ENCODE measurements around the gene PIK3C3. TPM values are rescaled to one million over a fixed set of nuclear protein-coding genes. Genes with fewer than 3 reads are reported as not detected.
A peak's percentile ranks its signal among the peaks of the same experiment; 100 is the strongest.

The PIK3C3 gene
- total and polyA plus RNA-seq, 8 donors = 19.7 to 99.5 (median 36.3) TPM

DNA sequence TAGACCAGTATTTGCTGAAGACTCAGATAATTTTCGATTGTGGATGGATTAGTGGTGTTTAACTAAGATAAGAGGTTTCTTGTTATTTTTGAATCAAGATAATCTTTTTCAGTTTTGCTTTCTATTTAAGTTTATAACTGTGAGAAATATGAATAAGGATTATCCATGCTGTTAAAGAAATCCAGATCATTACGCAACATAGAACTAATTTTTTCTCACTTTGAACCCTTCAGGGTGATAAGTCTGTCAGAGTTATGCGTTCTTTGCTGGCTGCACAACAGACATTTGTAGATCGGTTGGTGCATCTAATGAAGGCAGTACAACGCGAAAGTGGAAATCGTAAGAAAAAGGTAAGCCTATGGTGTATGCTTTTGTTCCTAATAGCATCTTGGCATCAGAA is 74.1 kb downstream of the PIK3C3 start:
- H3K4me3 ChIP-seq = no peak overlapping the region
- no peak for TF ChIP-seq CTCF (IDR thresholded peaks at IDR 0.05)
- no peak for TF ChIP-seq POLR2A (IDR thresholded peaks at IDR 0.05)
- no peak for TF ChIP-seq EP300 (IDR thresholded peaks at IDR 0.05)
- no peak for TF ChIP-seq POLR2AphosphoS5 (IDR thresholded peaks at IDR 0.05)
- no peaks in the 10 kb centered on the region for H3K27me3 ChIP-seq
- 73 to 82% (median 76%) methylated on average over 7 of the region's 7 CpGs for WGBS, 5 donors
- H3K36me3 ChIP-seq = peaks cover 9 to 72% (median 67%) of the 10 kb centered on the region in 4 donors
- H3K27ac ChIP-seq = no peak overlapping the region
- peaks cover 0 to 12% (median 0%) of the 10 kb centered on the region in 4 donors for H3K4me1 ChIP-seq
- H3K9me3 ChIP-seq = no peaks in the 10 kb centered on the region
- intact Hi-C loops (cut with DNase I; ENCODE audit: low total_unique reads) = no loop called here
- no peak for DNase-seq

DNA sequence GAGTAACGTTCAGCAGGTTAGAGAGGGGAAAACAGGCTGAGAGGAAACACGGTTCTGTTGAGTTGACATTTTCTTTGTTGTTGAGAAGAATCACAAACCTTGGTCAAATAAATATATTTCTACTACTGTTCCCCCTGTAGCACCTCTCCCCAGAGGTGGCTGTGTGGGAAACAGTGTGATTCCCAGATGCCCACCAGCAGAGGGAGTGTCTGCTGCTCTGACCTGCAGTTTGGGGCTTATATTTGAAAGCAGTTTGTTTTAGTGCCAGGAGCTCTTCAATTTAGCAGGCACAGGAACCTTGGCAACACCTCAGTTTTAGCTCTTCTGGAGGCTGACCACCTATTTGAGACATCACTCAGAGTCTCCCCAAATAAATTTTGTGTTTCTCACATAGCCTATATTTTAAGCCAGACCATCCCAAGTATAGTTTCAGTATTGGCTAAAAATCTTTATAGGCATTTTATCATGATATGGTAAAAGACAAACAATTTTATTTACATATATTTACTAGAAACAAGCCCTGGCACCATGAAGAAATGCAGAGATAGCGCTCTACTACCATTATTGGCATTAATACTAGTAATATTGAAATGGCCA is 75.7 kb downstream of the PIK3C3 start:
- Histone ChIP-seq H3K4me3 (no peak overlapping the region), H3K9me3 (no peaks in the 10 kb centered on the region), H3K27ac (no peak overlapping the region), H3K36me3 (peaks cover 22 to 77% (median 73%) of the 10 kb centered on the region in 4 donors), H3K27me3 (no peaks in the 10 kb centered on the region), H3K4me1 (peaks cover 0 to 12% (median 0%) of the 10 kb centered on the region in 4 donors)
- 52 to 81% (median 73%) methylated on average over 3 of the region's 3 CpGs for WGBS, 5 donors
- intact Hi-C loops (cut with DNase I; ENCODE audit: low total_unique reads) = no loop called here
- TF ChIP-seq CTCF (IDR thresholded peaks at IDR 0.05) (peak in 5 of 7 experiments; percentile 12 to 37 (median 24)), POLR2A (IDR thresholded peaks at IDR 0.05) (no peak), EP300 (IDR thresholded peaks at IDR 0.05) (no peak), POLR2AphosphoS5 (IDR thresholded peaks at IDR 0.05) (no peak)
- DNase-seq = peak in 1 of 2 donors; percentile 36

DNA sequence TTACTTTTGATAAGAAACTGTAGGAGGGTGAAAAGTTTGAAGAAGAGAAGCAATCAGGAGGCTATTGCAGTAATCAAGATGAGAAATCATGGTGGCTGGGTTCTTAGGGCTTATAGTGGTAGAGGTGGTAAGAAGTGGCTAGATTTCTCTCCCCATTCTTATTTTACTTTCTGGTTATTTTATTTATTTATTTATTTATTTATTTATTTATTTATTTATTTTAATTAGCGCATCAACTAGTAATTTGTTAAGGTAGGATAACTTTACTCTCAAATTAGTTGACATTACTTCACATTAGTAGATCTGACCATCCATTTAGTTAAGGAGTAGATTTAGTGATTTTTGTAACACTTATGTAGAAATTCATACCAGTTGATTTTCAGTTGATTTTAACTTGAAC is 77.4 kb downstream of the PIK3C3 start:
- 93 to 100% (median 97%) methylated on average over 1 of the region's 1 CpG for WGBS, 5 donors
- no peaks in the 10 kb centered on the region for H3K9me3 ChIP-seq
- peaks cover 22 to 80% (median 72%) of the 10 kb centered on the region in 4 donors for H3K36me3 ChIP-seq
- H3K27me3 ChIP-seq = no peaks in the 10 kb centered on the region
- peaks cover 0 to 12% (median 0%) of the 10 kb centered on the region in 4 donors for H3K4me1 ChIP-seq
- no peak for DNase-seq
- intact Hi-C loops (cut with DNase I; ENCODE audit: low total_unique reads) = no loop called here
- no peak overlapping the region for H3K27ac ChIP-seq
- no peak for TF ChIP-seq EP300 (IDR thresholded peaks at IDR 0.05)
- no peak for TF ChIP-seq CTCF (IDR thresholded peaks at IDR 0.05)
- TF ChIP-seq POLR2AphosphoS5 (IDR thresholded peaks at IDR 0.05) = no peak
- TF ChIP-seq POLR2A (IDR thresholded peaks at IDR 0.05) = no peak
- no peak overlapping the region for H3K4me3 ChIP-seq

- WGBS, 5 donors = 65 to 86% (median 78%) methylated on average over 1 of the region's 1 CpG
- H3K36me3 ChIP-seq = peaks cover 27 to 84% (median 76%) of the 10 kb centered on the region in 4 donors
- no peaks in the 10 kb centered on the region for H3K27me3 ChIP-seq
- H3K4me1 ChIP-seq = peaks cover 0 to 10% (median 0%) of the 10 kb centered on the region in 4 donors
- DNase-seq = no peak
- no peak overlapping the region for H3K4me3 ChIP-seq
- no peak for TF ChIP-seq EP300 (IDR thresholded peaks at IDR 0.05)
- TF ChIP-seq POLR2A (IDR thresholded peaks at IDR 0.05) = no peak
- TF ChIP-seq CTCF (IDR thresholded peaks at IDR 0.05) = no peak
- TF ChIP-seq POLR2AphosphoS5 (IDR thresholded peaks at IDR 0.05) = no peak
- H3K27ac ChIP-seq = no peak overlapping the region
- H3K9me3 ChIP-seq = no peaks in the 10 kb centered on the region
- intact Hi-C loops (cut with DNase I; ENCODE audit: low total_unique reads) = no loop called here
Measured at GRCh38 chr18:42033137-42033810, 78.2 kb downstream of the PIK3C3 start.
